Neural cell (in vitro differentiated cells): ENCODE data around the gene DMXL2. TPM values are rescaled to one million over a fixed set of nuclear protein-coding genes. Genes with fewer than 3 reads are reported as not detected.

Experiments used
- H2AFZ ChIP-seq: fragments of 200-600, 300-800 bp; sonication (generic), shearing (Covaris generic); 2 replicates; pipeline ENCODE4 v1.6.0; 2014; ENCODE audit warnings: low read depth, mild to moderate bottlenecking, antibody characterized with exemption, low read length, moderate library complexity
- H3F3A ChIP-seq: fragments of 200-600 bp; shearing (Covaris generic); 2 replicates; pipeline ENCODE4 v1.6.1; 2016; ENCODE audit warnings: mild to moderate bottlenecking, moderate library complexity, mixed read lengths, antibody characterized with exemption, low read length; ENCODE audit not compliant: insufficient read depth, poor library complexity, severe bottlenecking
- H3K27ac ChIP-seq: fragments of 200-600, 300-800 bp; sonication (generic), shearing (Covaris generic); 2 replicates; pipeline ENCODE4 v1.5.1; 2014; ENCODE audit warnings: mild to moderate bottlenecking, low read length, moderate library complexity
- H3K27me3 ChIP-seq: fragments of 300-800, 200-600 bp; sonication (generic), shearing (Covaris generic); 2 replicates; pipeline ENCODE4 v1.6.0; 2014; ENCODE audit warnings: mild to moderate bottlenecking, low read depth, low read length, moderate library complexity; ENCODE audit not compliant: insufficient read depth
- H3K36me3 ChIP-seq: fragments of 300-800, 200-600 bp; sonication (generic), shearing (Covaris generic); 2 replicates; pipeline ENCODE4 v1.5.1; 2014; ENCODE audit warnings: mild to moderate bottlenecking, antibody characterized with exemption, low read length, moderate library complexity; ENCODE audit not compliant: insufficient read depth
- H3K4me2 ChIP-seq: fragments of 300-800, 200-600 bp; sonication (generic), shearing (Covaris generic); 2 replicates; pipeline ENCODE4 v1.6.0; 2014; ENCODE audit warnings: mild to moderate bottlenecking, low read length
- H3K4me3 ChIP-seq: fragments of 300-800, 200-600 bp; sonication (generic), shearing (Covaris generic); 2 replicates; pipeline ENCODE4 v1.5.1; 2014; ENCODE audit warnings: mild to moderate bottlenecking, low read length, moderate library complexity
- H3K79me2 ChIP-seq: fragments of 200-600 bp; shearing (Covaris generic); replicated peaks from 2 replicates; pipeline ENCODE4 v1.6.0; 2014; ENCODE audit warnings: mild to moderate bottlenecking, low read length, moderate library complexity; ENCODE audit not compliant: insufficient read depth
- H3K9ac ChIP-seq: fragments of 300-800, 200-600 bp; sonication (generic), shearing (Covaris generic); 2 replicates; pipeline ENCODE4 v1.6.1; 2016; ENCODE audit warnings: mild to moderate bottlenecking, low read length, mixed read lengths
- H3K9me2 ChIP-seq: fragments of 200-600 bp; shearing (Covaris generic); 2 replicates; pipeline ENCODE4 v1.6.1; 2016; ENCODE audit warnings: mild to moderate bottlenecking, low read length, mixed read lengths; ENCODE audit not compliant: insufficient read depth
- H3K9me3 ChIP-seq: fragments of 200-600, 300-800 bp; sonication (generic), shearing (Covaris generic); 2 replicates; pipeline ENCODE4 v1.6.1; 2016; ENCODE audit warnings: mild to moderate bottlenecking, mixed run types, low read length, moderate library complexity, mixed read lengths
- H4K20me1 ChIP-seq: fragments of 200-600 bp; shearing (Covaris generic); 2 replicates; pipeline ENCODE4 v1.6.1; 2016; ENCODE audit warnings: mild to moderate bottlenecking, mixed run types; ENCODE audit not compliant: insufficient read depth
- CTCF ChIP-seq: fragments of 450-650 bp; IDR thresholded peaks from 2 replicates; pipeline ENCODE4 v1.5.1; 2014; ENCODE audit warnings: antibody characterized with exemption, mild to moderate bottlenecking, moderate library complexity; ENCODE audit not compliant: poor library complexity, severe bottlenecking
- EP300 ChIP-seq: fragments of 450-650 bp; conservative IDR thresholded peaks from 2 replicates; pipeline ENCODE4 v1.6.1; 2014; ENCODE audit warnings: antibody characterized with exemption, mild to moderate bottlenecking, moderate library complexity; ENCODE audit not compliant: poor library complexity, severe bottlenecking
- EZH2 ChIP-seq: fragments of 200-600, 300-800 bp; shearing (Covaris generic), sonication (generic); IDR thresholded peaks from 2 replicates; pipeline ENCODE4 v1.6.1; 2014; ENCODE audit warnings: antibody characterized with exemption, low read length, borderline replicate concordance, mild to moderate bottlenecking; ENCODE audit not compliant: insufficient read depth, poor library complexity, severe bottlenecking
- MXI1 ChIP-seq: fragments of 450-650 bp; conservative IDR thresholded peaks from 2 replicates; pipeline ENCODE4 v1.6.1; 2014; ENCODE audit warnings: antibody characterized with exemption, mild to moderate bottlenecking; ENCODE audit not compliant: poor library complexity, severe bottlenecking
- POLR2AphosphoS5 ChIP-seq: IDR thresholded peaks from 2 replicates; pipeline ENCODE4 v1.6.1; 2012
- RAD21 ChIP-seq: fragments of 450-650 bp; conservative IDR thresholded peaks from 2 replicates; pipeline ENCODE4 v1.6.1; 2014; ENCODE audit warnings: antibody characterized with exemption, mild to moderate bottlenecking, moderate library complexity
- REST ChIP-seq: IDR thresholded peaks from 2 replicates; pipeline ENCODE4 v1.6.1; 2012; ENCODE audit warnings: borderline replicate concordance
- SMC3 ChIP-seq: fragments of 450-650 bp; conservative IDR thresholded peaks from 2 replicates; pipeline ENCODE4 v1.6.1; 2014; ENCODE audit warnings: antibody characterized with exemption, mild to moderate bottlenecking, moderate library complexity; ENCODE audit not compliant: poor library complexity
- TAF1 ChIP-seq: IDR thresholded peaks from 2 replicates; pipeline ENCODE4 v1.6.1; 2012; ENCODE audit warnings: low read depth
- polyA plus RNA-seq: library from polyadenylated mRNA; depleted of rRNA; stranded (reverse); fragments of >200 nt; gene quantifications from 2 replicates; pipeline ENCODE4 v1.2.3, GENCODE V29; 2014

Gene DMXL2
- polyA plus RNA-seq, 1 donor from 2014 or later = 176 TPM

- no peaks in the 10 kb centered on the region for H3K27me3 ChIP-seq
- TF ChIP-seq RAD21 (no peak), EZH2 (no peak), EP300 (no peak), REST (no peak), CTCF (no peak), POLR2AphosphoS5 (no peak), SMC3 (no peak), MXI1 (no peak), TAF1 (no peak)
- no peak overlapping the region for H2AFZ ChIP-seq
- H3F3A ChIP-seq = no peaks in the 10 kb centered on the region
- H4K20me1 ChIP-seq = no peaks in the 10 kb centered on the region
- no peak overlapping the region for H3K4me2 ChIP-seq
- no peaks in the 10 kb centered on the region for H3K9me2 ChIP-seq
- H3K27ac ChIP-seq = no peak overlapping the region
- peaks cover 7% of the 10 kb centered on the region for H3K36me3 ChIP-seq
- no peaks in the 10 kb centered on the region for H3K9me3 ChIP-seq
- H3K9ac ChIP-seq = no peak overlapping the region
- H3K79me2 ChIP-seq = peaks cover 37% of the 10 kb centered on the region
- H3K4me3 ChIP-seq = no peak overlapping the region
Observed at GRCh38 chr15:51603002-51603401, 19.6 kb downstream of the DMXL2 start.

- TF ChIP-seq TAF1 (no peak), MXI1 (no peak), REST (no peak), RAD21 (no peak), EP300 (no peak), CTCF (no peak), EZH2 (no peak), POLR2AphosphoS5 (no peak), SMC3 (no peak)
- H3K4me2 ChIP-seq = no peak overlapping the region
- peaks cover 37% of the 10 kb centered on the region for H3K79me2 ChIP-seq
- no peak overlapping the region for H2AFZ ChIP-seq
- H3K4me3 ChIP-seq = no peak overlapping the region
- H3K27me3 ChIP-seq = no peaks in the 10 kb centered on the region
- H3K9me2 ChIP-seq = no peaks in the 10 kb centered on the region
- H3K36me3 ChIP-seq = peaks cover 7% of the 10 kb centered on the region
- no peaks in the 10 kb centered on the region for H4K20me1 ChIP-seq
- no peaks in the 10 kb centered on the region for H3F3A ChIP-seq
- H3K9me3 ChIP-seq = no peaks in the 10 kb centered on the region
- no peak overlapping the region for H3K9ac ChIP-seq
- H3K27ac ChIP-seq = no peak overlapping the region
Observed at GRCh38 chr15:51602484-51602883, 20.1 kb downstream of the DMXL2 start.
